ENCODE data around the gene SMIM7.

GRCh38 chr19:16620018-16620417 is 39.9 kb downstream of the SMIM7 start:
- TF ChIP-seq POLR2A (IDR thresholded peaks at IDR 0.05) (no peak), CTCF (IDR thresholded peaks at IDR 0.05) (no peak)

Data from body of pancreas (tissue), 4 donors.